K562 (cell line): ENCODE results near the gene NTN1. TPM values are rescaled to one million over a fixed set of nuclear protein-coding genes. Genes with fewer than 3 reads are reported as not detected.
"Not testable (repeated sequence)": the region's sequence is repeated elsewhere in the genome, so short reads cannot be mapped to it uniquely, and the experiment has no call there.

Experiments used
- ATAC-seq: fragments of 200-7000 bp; cut with Tn5 transposase; 3 replicates; pipeline ENCODE4 v1.9.1; 2020; ENCODE audit warnings: moderate library complexity
- BruUV-seq: library from RNA; stranded (reverse); fragments of 400-500 nt; replicated peaks from 2 replicates; lab custom pipeline; 2021; lab: Mats Ljungman, UMichigan
- CTCF ChIA-PET: fragments of 300-600 bp; formaldehyde crosslinking; extraction: SDS; loops from one replicate; lab custom pipeline; 2021; ENCODE audit warnings: low intra/inter-chr PET ratio; lab: Yijun Ruan, JAX
- POLR2A ChIA-PET: fragments of 300-600, 350-650 bp; sonication (Branson Sonifier 250); formaldehyde crosslinking; extraction: SDS; loops from one replicate; lab custom pipeline; 2021; ENCODE audit warnings: antibody characterized with exemption, inconsistent platforms; lab: Yijun Ruan, JAX
- DNase-seq, 4 experiments: peaks; one replicate each; pipeline versions ENCODE4 v3.0.0 to v3.0.0-alpha.2; 2011 to 2018; ENCODE audit warnings: low spot score in 3 of 4, mixed read lengths in 3 of 4; ENCODE audit errors: extremely low read depth in 1 of 4
- FAIRE-seq: peaks from 2 replicates; lab custom pipeline; 2011; peaks lifted over from hg19 to GRCh38; lab: Jason Lieb, UNC
- H2AFZ ChIP-seq: 2 replicates; pipeline ENCODE4 v1.6.0; 2011; ENCODE audit warnings: low read depth, low read length, control low read depth, inconsistent platforms
- H3K27ac ChIP-seq: fragments of 200-600 bp; 3 replicates; pipeline ENCODE4 v1.8.0; 2011; ENCODE audit warnings: low read depth, mild to moderate bottlenecking, control low read depth, inconsistent platforms, low read length, moderate library complexity, mixed read lengths; ENCODE audit errors: extremely low read depth
- H3K27me3 ChIP-seq, 2 experiments: fragments of 300-600 bp in 1 of 2; 2 replicates in 1 of 2; 3 replicates in 1 of 2; pipeline versions ENCODE4 v1.6.0 to v1.8.0; 2011; ENCODE audit warnings: inconsistent platforms in 2 of 2, low read length in 2 of 2, mild to moderate bottlenecking in 1 of 2, mixed read lengths in 1 of 2, moderate library complexity in 1 of 2; ENCODE audit not compliant: control insufficient read depth in 2 of 2, insufficient read depth in 2 of 2
- H3K36me3 ChIP-seq: fragments of 300-600 bp; 3 replicates; pipeline ENCODE4 v1.8.0; 2011; ENCODE audit warnings: mild to moderate bottlenecking, low read length, inconsistent platforms; ENCODE audit not compliant: control insufficient read depth, insufficient read depth
- H3K4me1 ChIP-seq, 2 experiments: fragments of 200-600 bp in 1 of 2; replicated peaks in 1 of 2; 2 replicates in 1 of 2; 3 replicates in 1 of 2; pipeline versions ENCODE4 v1.5.1 to v1.8.0; 2011; ENCODE audit warnings: inconsistent platforms in 2 of 2, low read length in 2 of 2, mild to moderate bottlenecking in 1 of 2, mixed read lengths in 1 of 2, moderate library complexity in 1 of 2; ENCODE audit not compliant: control insufficient read depth in 2 of 2, insufficient read depth in 2 of 2
- H3K4me2 ChIP-seq: 2 replicates; pipeline ENCODE4 v1.6.1; 2011; ENCODE audit warnings: low read length, control low read depth, inconsistent platforms, mixed read lengths; ENCODE audit not compliant: insufficient read depth
- H3K4me3 ChIP-seq: fragments of 200-600 bp; sonication (generic), shearing (Covaris generic); 2 replicates; pipeline ENCODE4 v1.5.1; 2016; ENCODE audit warnings: control low read depth, inconsistent platforms
- H3K79me2 ChIP-seq: fragments of 200-600 bp; 3 replicates; pipeline ENCODE4 v1.8.0; 2011; ENCODE audit warnings: low read length, inconsistent platforms; ENCODE audit not compliant: control insufficient read depth, insufficient read depth
- H3K9ac ChIP-seq, 2 experiments: 2 replicates each; pipeline versions ENCODE4 v1.6.0 to v1.6.1; 2011; ENCODE audit warnings: low read depth in 2 of 2, low read length in 2 of 2, control low read depth in 1 of 2, inconsistent platforms in 1 of 2, mild to moderate bottlenecking in 1 of 2, mixed read lengths in 1 of 2; ENCODE audit not compliant: insufficient read depth in 1 of 2
- H3K9me1 ChIP-seq: one replicate; pipeline ENCODE4 v1.6.0; 2011; ENCODE audit warnings: inconsistent platforms, mild to moderate bottlenecking, low read length, moderate library complexity; ENCODE audit not compliant: control insufficient read depth, insufficient read depth
- H3K9me3 ChIP-seq: replicated peaks from 2 replicates; pipeline ENCODE4 v1.5.1; 2011; ENCODE audit warnings: low read depth, low read length, inconsistent platforms; ENCODE audit not compliant: control insufficient read depth, insufficient read depth
- H4K20me1 ChIP-seq: replicated peaks from 2 replicates; pipeline ENCODE4 v1.6.1; 2011; ENCODE audit warnings: low read length, inconsistent platforms, mixed read lengths; ENCODE audit not compliant: control insufficient read depth, insufficient read depth
- CC2D1A ChIP-seq: fragments of 450-650 bp; IDR thresholded peaks from 2 replicates; pipeline ENCODE4 v1.6.1; 2017; ENCODE audit warnings: mild to moderate bottlenecking
- COPS2 ChIP-seq: fragments of 450-650 bp; conservative IDR thresholded peaks from 2 replicates; pipeline ENCODE4 v1.6.1; 2016; ENCODE audit warnings: mild to moderate bottlenecking, moderate library complexity
- CSDE1 ChIP-seq, 2 experiments: fragments of 450-650 bp; IDR thresholded peaks; 2 replicates each; pipeline ENCODE4 v1.6.1; 2016; ENCODE audit warnings: mild to moderate bottlenecking in 1 of 2
- PTRF ChIP-seq: fragments of 450-650 bp; IDR thresholded peaks from 2 replicates; pipeline ENCODE4 v1.6.1; 2016; ENCODE audit warnings: mild to moderate bottlenecking, missing genetic modification characterization, missing compliant biosample characterization
- WGBS: fragments of 100-300 bp; shearing (Covaris generic); methylation state at CpG from one replicate; pipeline ENCODE4 v1.1.6; 2016; ENCODE audit warnings: low coverage, mixed read lengths; ENCODE audit not compliant: insufficient coverage; ENCODE audit errors: missing lambda C conversion rate; 5-methylcytosine and 5-hydroxymethylcytosine counted together
- in situ Hi-C: fragments of 300-500 bp; cut with MboI; formaldehyde crosslinking; loops from 4 replicates; pipeline ENCODE4 v1.15.0; 2018; ENCODE audit warnings: inconsistent platforms, mixed read lengths
- intact Hi-C: fragments of 100-400 bp; cut with micrococcal nuclease; formaldehyde crosslinking; loops from 2 replicates; pipeline ENCODE4 v1.14.2; 2022
- polyA plus RNA-seq, 8 experiments: library from polyadenylated mRNA; depleted of rRNA in 4 of 8; stranded (reverse) in 5 of 8; unstranded in 3 of 8; fragments of >200 nt; fragmentation: Nextera tagmentation in 2 of 8; fragmentation: Illumina TruSeq in 1 of 8; extraction: Ambion mirVana in 2 of 8; extraction: Trizol in 1 of 8; gene quantifications; 2 replicates each; pipeline versions ENCODE4 v1.2.1 to v1.2.3, GENCODE V29; 2011 to 2014; ENCODE audit warnings: inconsistent platforms in 1 of 8, missing spikeins in 1 of 8
- total RNA-seq, 7 experiments: library from RNA; depleted of rRNA in 6 of 7; stranded (reverse); fragments of >200 nt in 6 of 7; fragmentation: Illumina TruSeq in 2 of 7; extraction: Trizol in 2 of 7; gene quantifications; 2 replicates each; pipeline versions ENCODE4 v1.2.1 to v1.2.3, GENCODE V29; 2011 to 2021; ENCODE audit warnings: low replicate concordance in 1 of 7
- TF ChIP-seq, protein P1 (sequence below): fragments of 450-650 bp; formaldehyde crosslinking; IDR thresholded peaks from 2 replicates; pipeline ENCODE4 v1.4.0; 2022; ENCODE audit warnings: missing genetic modification characterization

The NTN1 gene
- total and polyA plus RNA-seq, 9 of the 15 experiments (the other 6 are each of a cell fraction or from before 2014, with no cell fraction given): 0.02 TPM; not detected in 8

DNA sequence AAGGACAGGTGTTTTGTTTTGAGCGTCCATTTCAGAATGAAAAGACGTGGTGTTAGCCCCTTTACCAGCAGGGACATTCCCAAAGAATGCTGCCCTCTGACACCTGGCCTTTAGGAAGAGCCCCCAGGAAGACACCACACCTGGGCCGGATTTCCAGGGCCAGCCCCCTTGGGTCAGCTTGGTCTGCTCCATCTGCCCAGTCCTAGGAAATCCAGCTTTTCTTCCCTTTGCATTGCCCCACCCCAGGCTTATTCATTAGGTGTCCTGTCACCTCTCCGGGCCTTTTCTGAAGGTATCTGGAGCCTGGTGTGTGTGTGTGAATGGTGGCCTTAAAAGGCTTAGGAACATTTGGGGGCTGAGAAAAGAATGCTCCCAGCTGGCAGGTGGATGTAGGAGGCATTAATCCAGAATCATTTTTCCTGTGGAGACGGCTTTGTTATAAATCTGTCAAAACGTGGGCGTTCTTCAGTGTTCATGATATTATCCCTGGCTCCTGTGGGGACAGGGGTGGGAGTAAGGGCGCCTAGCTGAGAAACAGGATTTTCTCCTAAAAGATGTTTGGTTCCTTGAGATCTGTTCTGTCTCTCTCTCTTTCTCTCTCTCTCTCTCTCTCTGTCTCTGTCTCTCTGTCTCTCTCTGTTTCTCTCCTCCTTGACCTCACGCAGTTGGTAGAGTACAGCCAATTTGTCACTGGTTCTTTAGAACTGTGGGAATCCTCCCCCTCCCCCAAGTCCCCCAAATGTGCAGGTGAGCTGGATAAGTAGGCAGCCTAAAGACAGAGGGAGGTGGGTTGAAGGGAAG, 84.0 kb downstream of the NTN1 start:
- intact Hi-C loops (no loop called here), in situ Hi-C loops (no loop called here)
- no peak overlapping the region for H3K27ac ChIP-seq
- FAIRE-seq (no peak), ATAC-seq (no peak), DNase-seq (no peak)
- no peaks in the 10 kb centered on the region for H3K4me1 ChIP-seq
- ChIA-PET CTCF (no interaction called here), POLR2A (no interaction called here)
- no peaks in the 10 kb centered on the region for H3K9me3 ChIP-seq
- 0 out of 2 replicates have a peak, but pooled peaks cover 4% of the 10 kb centered on the region for H4K20me1 ChIP-seq
- BruUV-seq: no TSS peak
- no peaks in the 10 kb centered on the region for H3K79me2 ChIP-seq
- H3K4me3 ChIP-seq: no peak overlapping the region
- TF ChIP-seq CC2D1A (no peak), CSDE1 (IDR thresholded peaks at IDR 0.05) (no peak), PTRF (tag) (no peak), COPS2 (no peak)
- TF ChIP-seq, protein P1, sequence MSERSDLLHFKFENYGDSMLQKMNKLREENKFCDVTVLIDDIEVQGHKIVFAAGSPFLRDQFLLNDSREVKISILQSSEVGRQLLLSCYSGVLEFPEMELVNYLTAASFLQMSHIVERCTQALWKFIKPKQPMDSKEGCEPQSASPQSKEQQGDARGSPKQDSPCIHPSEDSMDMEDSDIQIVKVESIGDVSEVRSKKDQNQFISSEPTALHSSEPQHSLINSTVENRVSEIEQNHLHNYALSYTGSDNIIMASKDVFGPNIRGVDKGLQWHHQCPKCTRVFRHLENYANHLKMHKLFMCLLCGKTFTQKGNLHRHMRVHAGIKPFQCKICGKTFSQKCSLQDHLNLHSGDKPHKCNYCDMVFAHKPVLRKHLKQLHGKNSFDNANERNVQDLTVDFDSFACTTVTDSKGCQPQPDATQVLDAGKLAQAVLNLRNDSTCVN (CRISPR knock-in tag): no peak
- H2AFZ ChIP-seq: no peak overlapping the region
- H3K9ac ChIP-seq: no peak overlapping the region
- H3K4me2 ChIP-seq: no peak overlapping the region
- 0% methylated on average over 8 of the region's 9 CpGs for WGBS
- H3K36me3 ChIP-seq: no peaks in the 10 kb centered on the region
- peaks cover 0 to 4% of the 10 kb centered on the region in 2 experiments; a peak in 1 of 5 replicates for H3K27me3 ChIP-seq
- H3K9me1 ChIP-seq: no peaks in the 10 kb centered on the region

DNA sequence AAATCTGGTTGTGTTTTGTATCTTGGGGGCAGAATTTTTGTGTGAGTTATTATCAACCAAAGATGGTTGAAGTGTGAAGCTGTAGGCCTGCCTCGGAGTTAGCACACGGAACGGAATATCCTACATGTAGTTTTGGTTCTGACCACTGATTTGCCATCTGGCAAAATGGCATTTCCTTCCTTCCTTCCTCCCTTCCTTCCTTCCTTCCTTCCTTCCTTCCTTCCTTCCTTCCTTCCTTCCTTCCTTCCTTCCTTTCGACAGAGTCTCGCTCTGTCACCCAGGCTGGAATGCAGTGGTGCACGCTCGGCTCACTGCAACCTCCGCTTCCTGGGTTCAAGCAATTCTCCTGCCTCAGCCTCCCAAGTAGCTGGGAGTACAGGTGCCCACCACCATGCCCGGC, 85.0 kb downstream of the NTN1 start:
- ATAC-seq, H3K4me3 ChIP-seq, H3K4me2 ChIP-seq, H4K20me1 ChIP-seq, POLR2A ChIA-PET, CTCF ChIA-PET, H3K27ac ChIP-seq, DNase-seq, BruUV-seq, FAIRE-seq, H3K4me1 ChIP-seq, H2AFZ ChIP-seq, intact Hi-C loops, H3K9ac ChIP-seq, H3K9me3 ChIP-seq, H3K9me1 ChIP-seq, H3K79me2 ChIP-seq, H3K27me3 ChIP-seq, H3K36me3 ChIP-seq, in situ Hi-C loops: not testable (repeated sequence)
- WGBS: 0% methylated on average over 3 of the region's 9 CpGs
